Keratinocyte (primary cell): ENCODE results near the gene CNTNAP5. TPM values are rescaled to one million over a fixed set of nuclear protein-coding genes. Genes with fewer than 3 reads are reported as not detected.

Experiments
- DNase-seq: peaks from one replicate; pipeline ENCODE4 v3.0.0-alpha.2; 2011; ENCODE audit warnings: low read depth, missing footprints, low spot score
- FAIRE-seq: peaks from 2 replicates; lab custom pipeline; 2011; peaks lifted over from hg19 to GRCh38; lab: Jason Lieb, UNC
- H2AFZ ChIP-seq: 2 replicates; pipeline ENCODE4 v1.6.0; 2012; ENCODE audit warnings: low read length, control low read depth, inconsistent platforms; ENCODE audit not compliant: control insufficient read depth
- H3K27ac ChIP-seq: 2 replicates; pipeline ENCODE4 v1.5.1; 2011; ENCODE audit warnings: low read length; ENCODE audit not compliant: control insufficient read depth, insufficient read depth
- H3K27me3 ChIP-seq: 3 replicates; pipeline ENCODE4 v1.6.0; 2011; ENCODE audit warnings: low read length; ENCODE audit not compliant: control insufficient read depth, insufficient read depth; ENCODE audit errors: extremely low read depth
- H3K36me3 ChIP-seq, 2 experiments: 2 replicates in 1 of 2; 3 replicates in 1 of 2; pipeline ENCODE4 v1.5.1; 2011; ENCODE audit warnings: low read length in 2 of 2, mild to moderate bottlenecking in 1 of 2; ENCODE audit not compliant: control insufficient read depth in 2 of 2, insufficient read depth in 2 of 2; ENCODE audit errors: extremely low read depth in 1 of 2
- H3K4me1 ChIP-seq: 3 replicates; pipeline ENCODE4 v1.5.1; 2011; ENCODE audit warnings: low read length; ENCODE audit not compliant: control insufficient read depth, insufficient read depth; ENCODE audit errors: extremely low read depth
- H3K4me2 ChIP-seq: 3 replicates; pipeline ENCODE4 v1.6.0; 2011; ENCODE audit warnings: low read depth, low read length; ENCODE audit not compliant: control insufficient read depth, insufficient read depth; ENCODE audit errors: extremely low read depth
- H3K4me3 ChIP-seq, 3 experiments: fragments of 200-600 bp in 1 of 3; sonication (generic) in 1 of 3; 2 replicates in 2 of 3; 3 replicates in 1 of 3; pipeline ENCODE4 v1.5.1; 2011 to 2016; ENCODE audit warnings: low read length in 3 of 3, mild to moderate bottlenecking in 3 of 3, control low read depth in 2 of 3, inconsistent platforms in 1 of 3, low read depth in 1 of 3, mixed read lengths in 1 of 3, mixed run types in 1 of 3, moderate library complexity in 1 of 3; ENCODE audit not compliant: control insufficient read depth in 2 of 3, insufficient read depth in 2 of 3; ENCODE audit errors: extremely low read depth in 1 of 3
- H3K79me2 ChIP-seq: 2 replicates; pipeline ENCODE4 v1.6.0; 2012; ENCODE audit warnings: low read length; ENCODE audit not compliant: control insufficient read depth, insufficient read depth
- H3K9ac ChIP-seq: 3 replicates; pipeline ENCODE4 v1.6.0; 2011; ENCODE audit warnings: low read length; ENCODE audit not compliant: control insufficient read depth, insufficient read depth; ENCODE audit errors: extremely low read depth
- H3K9me1 ChIP-seq: 3 replicates; pipeline ENCODE4 v1.6.0; 2011; ENCODE audit warnings: low read length; ENCODE audit not compliant: control insufficient read depth, insufficient read depth; ENCODE audit errors: extremely low read depth
- H3K9me3 ChIP-seq: 2 replicates; pipeline ENCODE4 v1.5.1; 2012; ENCODE audit warnings: low read depth, low read length; ENCODE audit not compliant: control insufficient read depth
- H4K20me1 ChIP-seq: 3 replicates; pipeline ENCODE4 v1.6.0; 2011; ENCODE audit warnings: low read length; ENCODE audit not compliant: control insufficient read depth, insufficient read depth; ENCODE audit errors: extremely low read depth
- CTCF ChIP-seq, 3 experiments: IDR thresholded peaks in 1 of 3; conservative IDR thresholded peaks in 1 of 3; optimal IDR thresholded peaks in 1 of 3; 2 replicates in 2 of 3; 3 replicates in 1 of 3; pipeline versions ENCODE3 to v1.5.1; 2011; ENCODE audit warnings: low read length in 3 of 3, mild to moderate bottlenecking in 3 of 3, moderate library complexity in 2 of 3, control low read depth in 1 of 3, inconsistent platforms in 1 of 3; ENCODE audit not compliant: insufficient read depth in 2 of 3; ENCODE audit errors: extremely low read depth in 1 of 3
- EZH2 ChIP-seq: IDR thresholded peaks from one replicate; pipeline ENCODE4 v1.6.1; 2012; ENCODE audit warnings: inconsistent platforms, mild to moderate bottlenecking, low read length, moderate library complexity
- dilution Hi-C: fragments of 300-500 bp; cut with MboI; formaldehyde crosslinking; loops from one replicate; pipeline ENCODE4 v1.7.0; 2020; ENCODE audit warnings: low sequenced_read_pairs; ENCODE audit not compliant: extremely low pct_ligation_motif_present
- polyA plus RNA-seq, 5 experiments: library from polyadenylated mRNA; depleted of rRNA in 3 of 5; stranded (reverse) in 3 of 5; stranded (forward) in 1 of 5; unstranded in 1 of 5; fragments of >200 nt; gene quantifications; 1 replicate in 1 of 5; 2 replicates in 3 of 5; 3 replicates in 1 of 5; pipeline versions ENCODE4 v1.2.1 to v1.2.3, GENCODE V29; 2011 to 2012; ENCODE audit warnings: missing spikeins in 2 of 5, low read depth in 1 of 5, low replicate concordance in 1 of 5

CNTNAP5 gene
- polyA plus RNA-seq, 1 donor (not counting 4 experiments of a cell fraction or from before 2014, with no cell fraction given): not detected

GRCh38 chr2:124837496-124837895, 812.4 kb downstream of the CNTNAP5 start:
- H2AFZ ChIP-seq: no peak overlapping the region
- FAIRE-seq: no peak
- H3K9me3 ChIP-seq: peaks cover 2% of the 10 kb centered on the region
- no peak for DNase-seq
- no peak overlapping the region for H3K27ac ChIP-seq
- H3K27me3 ChIP-seq: no peaks in the 10 kb centered on the region
- no peaks in the 10 kb centered on the region for H4K20me1 ChIP-seq
- TF ChIP-seq CTCF (optimal IDR thresholded peaks at IDR 0.05 in 1 of 3, IDR thresholded peaks at IDR 0.05 in 1 of 3, conservative IDR thresholded peaks at IDR 0.05 in 1 of 3; ENCODE audit: extremely low read depth in 1 of 3, insufficient read depth in 2 of 3, low read length in 3 of 3) (no peak), EZH2 (no peak)
- no peaks in the 10 kb centered on the region for H3K79me2 ChIP-seq
- H3K9me1 ChIP-seq: no peaks in the 10 kb centered on the region
- H3K4me2 ChIP-seq: no peak overlapping the region
- no peaks in the 10 kb centered on the region for H3K4me1 ChIP-seq
- no peak overlapping the region for H3K4me3 ChIP-seq
- dilution Hi-C loops: no loop called here
- no peak overlapping the region for H3K9ac ChIP-seq
- no peaks in the 10 kb centered on the region for H3K36me3 ChIP-seq

GRCh38 chr2:124838406-124838805, 813.3 kb downstream of the CNTNAP5 start:
- TF ChIP-seq EZH2 (no peak), CTCF (optimal IDR thresholded peaks at IDR 0.05 in 1 of 3, IDR thresholded peaks at IDR 0.05 in 1 of 3, conservative IDR thresholded peaks at IDR 0.05 in 1 of 3; ENCODE audit: extremely low read depth in 1 of 3, insufficient read depth in 2 of 3, low read length in 3 of 3) (no peak)
- dilution Hi-C loops: no loop called here
- no peaks in the 10 kb centered on the region for H3K79me2 ChIP-seq
- H3K9ac ChIP-seq: no peak overlapping the region
- H3K9me3 ChIP-seq: peaks cover 2% of the 10 kb centered on the region
- FAIRE-seq: no peak
- H3K4me2 ChIP-seq: no peak overlapping the region
- H3K9me1 ChIP-seq: no peaks in the 10 kb centered on the region
- no peaks in the 10 kb centered on the region for H4K20me1 ChIP-seq
- no peak for DNase-seq
- no peaks in the 10 kb centered on the region for H3K36me3 ChIP-seq
- H2AFZ ChIP-seq: no peak overlapping the region
- H3K4me1 ChIP-seq: no peaks in the 10 kb centered on the region
- no peak overlapping the region for H3K4me3 ChIP-seq
- no peaks in the 10 kb centered on the region for H3K27me3 ChIP-seq
- H3K27ac ChIP-seq: no peak overlapping the region
